HFFc6 (cell line): ENCODE data around the gene TNFSF12. TPM values are rescaled to one million over a fixed set of nuclear protein-coding genes. Genes with fewer than 3 reads are reported as not detected.

Experiments
- DNase-seq: peaks from one replicate; pipeline ENCODE4 v3.0.0-alpha.2; 2018
- H3K27ac Mint-ChIP-seq: 2 replicates; pipeline ENCODE4 v1.8.0; 2020; ENCODE audit warnings: mild to moderate bottlenecking, mixed read lengths
- H3K27me3 Mint-ChIP-seq: 2 replicates; pipeline ENCODE4 v1.8.0; 2021; ENCODE audit warnings: mild to moderate bottlenecking, moderate library complexity, mixed read lengths; ENCODE audit not compliant: insufficient read depth
- H3K36me3 Mint-ChIP-seq: 2 replicates; pipeline ENCODE4 v1.8.0; 2021; ENCODE audit warnings: low read depth, mixed read lengths
- H3K4me1 Mint-ChIP-seq: 2 replicates; pipeline ENCODE4 v1.8.0; 2020; ENCODE audit warnings: low read depth, mixed read lengths
- H3K4me3 Mint-ChIP-seq: 2 replicates; pipeline ENCODE4 v1.8.0; 2020; ENCODE audit warnings: mild to moderate bottlenecking, moderate library complexity, mixed read lengths
- H3K9me3 Mint-ChIP-seq: 2 replicates; pipeline ENCODE4 v1.8.0; 2020; ENCODE audit warnings: mild to moderate bottlenecking, mixed read lengths
- total RNA-seq, 6 experiments: library from RNA; stranded (reverse); fragmentation: NEBNext Ultra II Directional; extraction: Animal tissue kit (Norgen Biotek cat#: 25700); gene quantifications; 2 replicates in 1 of 6; 3 replicates in 5 of 6; pipeline ENCODE4 v1.2.3, GENCODE V29; 2021
- TF ChIP-seq, protein P1 (sequence below): fragments of 200-600 bp; sonication (generic); IDR thresholded peaks from 2 replicates; pipeline ENCODE4 v1.5.0; 2021; ENCODE audit warnings: antibody characterized with exemption, mild to moderate bottlenecking

Gene TNFSF12
- total RNA-seq, 6 experiments from 2014 or later: 22.0 to 28.3 (median 25.4) TPM

DNA sequence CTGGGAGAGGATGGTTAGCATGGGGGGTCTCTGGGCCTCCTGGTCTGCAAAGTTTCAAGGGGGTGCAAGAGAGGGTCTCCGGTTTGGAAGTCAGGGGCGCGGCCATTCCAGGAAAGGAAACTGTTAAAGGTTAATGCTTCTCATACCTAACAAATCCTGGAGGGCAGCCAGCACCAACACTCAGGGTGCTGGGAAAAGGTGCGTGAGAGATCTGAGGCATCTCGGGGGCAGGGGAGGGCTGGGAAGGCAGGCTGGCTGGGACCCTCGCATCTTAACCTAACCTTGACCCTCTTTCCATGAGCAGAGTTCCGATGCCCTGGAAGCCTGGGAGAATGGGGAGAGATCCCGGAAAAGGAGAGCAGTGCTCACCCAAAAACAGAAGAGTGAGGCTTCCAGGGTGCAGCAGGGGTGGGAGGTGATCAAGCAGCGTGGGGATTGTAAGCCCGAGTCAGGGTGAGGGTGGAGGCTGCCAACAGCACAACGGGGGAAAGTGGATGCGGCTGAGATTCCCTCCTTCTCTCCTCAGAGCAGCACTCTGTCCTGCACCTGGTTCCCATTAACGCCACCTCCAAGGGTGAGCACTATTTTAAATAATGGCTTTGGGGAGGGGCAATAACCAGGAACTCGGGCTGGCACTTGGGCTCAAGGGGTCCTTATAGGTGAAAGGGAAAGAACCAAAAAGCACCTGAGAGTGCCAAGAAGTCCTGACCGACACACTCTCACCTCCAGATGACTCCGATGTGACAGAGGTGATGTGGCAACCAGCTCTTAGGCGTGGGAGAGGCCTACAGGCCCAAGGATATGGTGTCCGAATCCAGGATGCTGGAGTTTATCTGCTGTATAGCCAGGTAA, 10.7 kb downstream of the TNFSF12 start:
- H3K4me3 Mint-ChIP-seq: no peak overlapping the region

DNA sequence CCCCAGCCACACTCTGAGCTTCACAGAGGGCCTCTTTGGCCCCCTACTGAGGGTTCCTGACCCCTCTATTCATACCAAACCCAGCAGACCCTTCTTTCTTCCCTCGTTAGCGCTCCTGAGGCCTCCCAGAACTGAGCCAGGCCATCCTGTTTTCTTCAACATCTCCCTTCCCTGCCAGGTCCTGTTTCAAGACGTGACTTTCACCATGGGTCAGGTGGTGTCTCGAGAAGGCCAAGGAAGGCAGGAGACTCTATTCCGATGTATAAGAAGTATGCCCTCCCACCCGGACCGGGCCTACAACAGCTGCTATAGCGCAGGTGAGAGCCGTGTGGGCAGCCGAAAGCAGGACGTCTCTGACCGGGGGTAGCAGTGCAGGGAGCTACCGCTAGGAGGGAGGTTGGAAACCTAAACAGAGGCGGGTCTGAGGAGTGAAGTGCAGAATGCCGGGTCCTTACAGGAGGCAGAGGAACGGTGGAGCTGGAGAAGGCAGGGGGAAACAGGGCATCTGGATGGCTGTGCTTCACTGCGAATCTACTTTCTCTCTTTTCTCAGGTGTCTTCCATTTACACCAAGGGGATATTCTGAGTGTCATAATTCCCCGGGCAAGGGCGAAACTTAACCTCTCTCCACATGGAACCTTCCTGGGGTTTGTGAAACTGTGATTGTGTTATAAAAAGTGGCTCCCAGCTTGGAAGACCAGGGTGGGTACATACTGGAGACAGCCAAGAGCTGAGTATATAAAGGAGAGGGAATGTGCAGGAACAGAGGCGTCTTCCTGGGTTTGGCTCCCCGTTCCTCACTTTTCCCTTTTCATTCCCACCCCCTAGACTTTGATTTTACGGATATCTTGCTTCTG, 11.5 kb downstream of the TNFSF12 start:
- Mint-ChIP-seq H3K4me1 (peaks cover 41% of the 10 kb centered on the region), H3K27ac (peak overlapping the region; percentile 91), H3K4me3 (peak overlapping the region; percentile 99), H3K9me3 (no peaks in the 10 kb centered on the region), H3K36me3 (peaks cover 8% of the 10 kb centered on the region), H3K27me3 (peaks cover 8% of the 10 kb centered on the region)
- DNase-seq: no peak
- TF ChIP-seq, protein P1, sequence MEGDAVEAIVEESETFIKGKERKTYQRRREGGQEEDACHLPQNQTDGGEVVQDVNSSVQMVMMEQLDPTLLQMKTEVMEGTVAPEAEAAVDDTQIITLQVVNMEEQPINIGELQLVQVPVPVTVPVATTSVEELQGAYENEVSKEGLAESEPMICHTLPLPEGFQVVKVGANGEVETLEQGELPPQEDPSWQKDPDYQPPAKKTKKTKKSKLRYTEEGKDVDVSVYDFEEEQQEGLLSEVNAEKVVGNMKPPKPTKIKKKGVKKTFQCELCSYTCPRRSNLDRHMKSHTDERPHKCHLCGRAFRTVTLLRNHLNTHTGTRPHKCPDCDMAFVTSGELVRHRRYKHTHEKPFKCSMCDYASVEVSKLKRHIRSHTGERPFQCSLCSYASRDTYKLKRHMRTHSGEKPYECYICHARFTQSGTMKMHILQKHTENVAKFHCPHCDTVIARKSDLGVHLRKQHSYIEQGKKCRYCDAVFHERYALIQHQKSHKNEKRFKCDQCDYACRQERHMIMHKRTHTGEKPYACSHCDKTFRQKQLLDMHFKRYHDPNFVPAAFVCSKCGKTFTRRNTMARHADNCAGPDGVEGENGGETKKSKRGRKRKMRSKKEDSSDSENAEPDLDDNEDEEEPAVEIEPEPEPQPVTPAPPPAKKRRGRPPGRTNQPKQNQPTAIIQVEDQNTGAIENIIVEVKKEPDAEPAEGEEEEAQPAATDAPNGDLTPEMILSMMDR: no peak

More for the DNA sequence above, 10.7 kb downstream of the TNFSF12 start:
- Mint-ChIP-seq H3K4me1 (peaks cover 41% of the 10 kb centered on the region), H3K9me3 (no peaks in the 10 kb centered on the region), H3K27ac (no peak overlapping the region; the same call in 1 of the 2 replicates), H3K27me3 (peaks cover 8% of the 10 kb centered on the region), H3K36me3 (peaks cover 8% of the 10 kb centered on the region)
- DNase-seq: no peak
- TF ChIP-seq, protein P1: no peak

DNA sequence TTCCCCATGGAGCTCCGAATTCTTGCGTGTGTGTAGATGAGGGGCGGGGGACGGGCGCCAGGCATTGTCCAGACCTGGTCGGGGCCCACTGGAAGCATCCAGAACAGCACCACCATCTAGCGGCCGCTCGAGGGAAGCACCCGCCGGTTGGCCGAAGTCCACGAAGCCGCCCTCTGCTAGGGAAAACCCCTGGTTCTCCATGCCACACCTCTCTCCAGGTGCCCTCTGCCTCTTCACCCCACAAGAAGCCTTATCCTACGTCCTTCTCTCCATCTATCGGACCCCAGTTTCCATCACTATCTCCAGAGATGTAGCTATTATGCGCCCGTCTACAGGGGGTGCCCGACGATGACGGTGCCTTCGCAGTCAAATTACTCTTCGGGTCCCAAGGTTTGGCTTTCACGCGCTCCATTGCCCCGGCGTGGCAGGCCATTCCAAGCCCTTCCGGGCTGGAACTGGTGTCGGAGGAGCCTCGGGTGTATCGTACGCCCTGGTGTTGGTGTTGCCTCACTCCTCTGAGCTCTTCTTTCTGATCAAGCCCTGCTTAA, 12.2 kb downstream of the TNFSF12 start:
- Mint-ChIP-seq H3K9me3 (no peaks in the 10 kb centered on the region), H3K27me3 (peaks cover 5% of the 10 kb centered on the region), H3K36me3 (peaks cover 8% of the 10 kb centered on the region), H3K27ac (peak overlapping the region; percentile 91), H3K4me1 (peaks cover 41% of the 10 kb centered on the region), H3K4me3 (peak overlapping the region; percentile 99)
- DNase-seq: peak; percentile 73
- TF ChIP-seq, protein P1: peak; percentile 79

DNA sequence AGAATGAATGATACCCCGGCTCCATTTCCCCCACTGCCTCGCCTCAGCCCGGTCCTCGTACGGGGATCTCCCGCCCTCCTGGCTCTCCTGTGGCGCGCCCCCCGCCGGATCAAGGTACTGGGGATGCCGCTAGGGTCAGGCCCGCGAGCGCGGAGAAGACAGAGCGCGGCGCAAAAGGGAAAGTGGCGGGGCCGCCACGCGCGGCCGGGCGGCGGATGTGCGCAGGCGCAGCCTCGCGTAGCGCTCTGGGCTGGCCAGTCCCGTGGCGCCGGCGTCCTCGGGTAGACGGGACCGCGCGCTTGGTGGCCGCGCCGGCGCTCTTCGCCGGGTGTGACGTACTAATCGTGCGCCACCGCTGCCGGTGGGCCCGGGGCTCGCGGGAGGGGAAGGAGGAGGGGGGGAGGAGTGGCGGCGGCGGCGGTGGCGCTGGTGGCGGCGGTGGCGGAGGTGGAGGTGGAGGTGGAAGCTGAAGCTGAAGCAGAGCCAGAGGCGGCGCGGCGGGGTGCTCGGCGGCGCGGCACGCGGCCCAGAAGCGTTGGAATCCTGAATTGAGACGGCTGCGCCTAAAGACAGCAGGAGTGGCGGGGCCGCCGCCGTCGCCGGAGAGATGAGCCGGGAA, 12.8 kb downstream of the TNFSF12 start, which contains the start of gene SENP3:
Gene SENP3, plus strand, starts transcription at position 331 of the 619 bp plus-strand sequence. CDS start 1,158 bp downstream, outside the sequence.
- H3K4me3 Mint-ChIP-seq: peak within 1 kb of the TSS; percentile 99
- H3K27me3 Mint-ChIP-seq: peaks cover 3% of the 10 kb centered on the region
- TF ChIP-seq, protein P1: no peak
- DNase-seq: peak; percentile 77
- H3K4me1 Mint-ChIP-seq: peaks cover 41% of the 10 kb centered on the region
- H3K27ac Mint-ChIP-seq: peak within 1 kb of the TSS; percentile 91
- H3K9me3 Mint-ChIP-seq: no peaks in the 10 kb centered on the region
- peaks cover 8% of the 10 kb centered on the region for H3K36me3 Mint-ChIP-seq

DNA sequence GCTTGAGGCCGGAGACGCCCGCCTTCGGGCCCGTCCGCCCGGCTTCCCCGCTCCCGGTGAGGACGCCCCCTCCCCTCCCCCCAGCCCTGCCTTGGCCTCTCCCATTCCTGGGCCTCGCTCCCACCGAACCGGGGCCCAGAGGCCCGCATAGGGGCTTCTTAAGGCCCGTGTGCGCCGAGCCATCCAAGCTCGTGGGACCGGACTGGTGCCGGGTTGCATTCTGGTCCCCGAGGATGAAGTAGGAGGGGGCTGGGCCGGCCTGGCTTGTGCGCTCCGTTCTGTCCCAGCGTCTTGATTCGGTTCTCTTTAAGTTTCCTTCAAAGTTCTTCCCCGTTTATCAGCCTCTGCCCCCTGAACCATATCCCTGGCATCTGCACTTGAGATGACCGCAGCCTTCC, 13.3 kb downstream of the TNFSF12 start:
- Mint-ChIP-seq H3K4me3 (peak overlapping the region; percentile 99), H3K4me1 (peaks cover 41% of the 10 kb centered on the region), H3K36me3 (peaks cover 8% of the 10 kb centered on the region), H3K9me3 (no peaks in the 10 kb centered on the region), H3K27me3 (peaks cover 3% of the 10 kb centered on the region), H3K27ac (peak overlapping the region; percentile 88)
- no peak for DNase-seq
- TF ChIP-seq, protein P1: no peak
